ENCODE data around the gene CPNE2. TPM values are rescaled to one million over a fixed set of nuclear protein-coding genes. Genes with fewer than 3 reads are reported as not detected.

CPNE2 gene
- total RNA-seq, 1 donor from 2014 or later, result 14.2 TPM

DNA sequence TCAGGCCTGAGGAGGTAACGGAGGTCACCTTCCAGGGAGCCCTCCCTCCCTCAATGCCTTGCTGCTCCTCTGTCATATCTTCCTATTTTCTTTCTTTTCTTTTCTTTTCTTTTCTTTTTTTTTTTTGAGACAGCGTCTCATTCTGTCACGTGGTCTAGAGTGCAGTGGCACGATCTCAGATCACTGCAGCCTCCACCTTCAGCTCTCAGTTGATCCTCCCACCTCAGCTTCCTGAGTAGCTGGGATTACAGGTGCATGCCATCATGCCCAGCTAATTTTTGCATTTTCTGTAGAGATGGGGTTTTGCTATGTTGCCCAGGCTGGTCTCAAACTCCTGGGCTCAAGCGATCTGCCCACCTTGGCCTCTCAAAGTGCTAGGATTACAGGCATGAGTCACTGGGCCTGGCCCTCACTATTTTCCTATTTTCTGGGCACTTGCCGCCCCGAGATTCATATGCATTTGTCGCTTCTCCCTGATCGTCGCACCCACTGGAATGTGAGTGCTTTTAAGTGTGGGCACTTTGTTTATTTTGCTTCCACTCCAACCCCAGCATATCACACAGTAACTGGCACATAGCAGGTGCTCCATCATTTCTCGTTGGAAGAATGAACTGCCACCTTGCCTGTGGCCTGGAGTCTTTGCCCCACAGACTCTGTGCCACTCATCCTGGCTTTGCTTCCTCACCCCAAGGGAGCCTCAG lies 31.7 kb downstream of the CPNE2 start:
- ATAC-seq, result no peak

GRCh38 chr16:57125376-57125775 lies 33.0 kb downstream of the CPNE2 start:
- no peak for ATAC-seq

DNA sequence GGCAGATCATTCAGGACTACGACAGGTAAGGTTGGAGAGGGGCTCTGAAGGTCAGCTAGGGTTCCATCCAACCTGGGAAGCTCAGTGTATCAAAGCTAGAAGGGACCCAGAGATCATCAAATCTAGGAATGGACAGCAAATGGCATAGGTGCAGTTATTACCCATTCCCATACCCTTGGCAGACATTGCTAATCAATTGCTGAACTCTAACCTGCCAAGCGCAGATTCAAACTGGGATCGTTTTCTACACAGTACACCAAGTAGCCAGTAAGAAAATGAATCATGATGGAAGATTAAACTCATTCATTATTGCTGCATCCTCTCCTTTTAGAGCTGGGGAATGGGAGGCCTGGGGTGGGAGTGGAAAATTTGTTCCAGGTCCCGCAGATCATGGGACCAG lies 33.6 kb downstream of the CPNE2 start:
- no peak for ATAC-seq

DNA sequence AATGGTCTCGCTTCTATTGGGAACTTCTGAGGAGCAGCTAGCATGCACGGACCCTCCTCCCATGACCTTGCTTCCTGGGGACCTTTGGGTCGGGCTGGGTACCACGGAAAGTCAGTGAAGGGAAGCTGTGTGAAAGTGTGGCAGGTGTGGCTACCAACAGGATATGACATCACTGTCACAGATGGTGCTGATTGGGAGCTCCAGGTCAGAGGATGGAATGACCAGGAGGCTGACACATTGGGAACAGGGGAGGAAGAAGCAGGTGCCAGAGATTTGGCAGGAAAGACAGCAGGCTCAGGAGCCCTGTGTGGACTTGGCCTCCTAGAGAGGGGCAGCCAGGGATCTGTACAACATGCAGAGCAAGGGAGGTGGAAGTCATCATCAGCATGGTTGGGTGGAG lies 34.0 kb downstream of the CPNE2 start:
- no peak for ATAC-seq

GRCh38 chr16:57127037-57127763 lies 34.8 kb downstream of the CPNE2 start:
- no peak for ATAC-seq

DNA sequence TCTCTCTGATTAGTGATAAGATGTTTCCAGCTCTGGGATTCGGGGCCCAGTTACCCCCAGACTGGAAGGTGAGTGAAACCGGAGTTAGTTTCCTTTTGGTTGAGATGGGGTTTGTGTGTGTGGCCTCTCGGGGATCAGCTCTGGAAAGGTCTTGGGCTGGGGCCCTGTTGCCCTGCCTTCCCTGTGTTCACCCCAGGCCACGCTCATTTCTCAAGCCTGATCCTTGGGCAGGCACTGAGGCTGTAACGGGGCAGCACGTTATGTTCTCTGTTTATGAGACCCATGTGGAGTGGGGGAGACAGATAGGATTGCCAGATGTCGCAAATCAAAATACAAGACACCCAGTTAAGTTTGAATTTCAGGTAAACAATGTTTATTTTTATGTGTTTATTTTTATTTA lies 35.5 kb downstream of the CPNE2 start:
- no peak for ATAC-seq

GRCh38 chr16:57128771-57129389 lies 36.5 kb downstream of the CPNE2 start:
- ATAC-seq, result no peak

DNA sequence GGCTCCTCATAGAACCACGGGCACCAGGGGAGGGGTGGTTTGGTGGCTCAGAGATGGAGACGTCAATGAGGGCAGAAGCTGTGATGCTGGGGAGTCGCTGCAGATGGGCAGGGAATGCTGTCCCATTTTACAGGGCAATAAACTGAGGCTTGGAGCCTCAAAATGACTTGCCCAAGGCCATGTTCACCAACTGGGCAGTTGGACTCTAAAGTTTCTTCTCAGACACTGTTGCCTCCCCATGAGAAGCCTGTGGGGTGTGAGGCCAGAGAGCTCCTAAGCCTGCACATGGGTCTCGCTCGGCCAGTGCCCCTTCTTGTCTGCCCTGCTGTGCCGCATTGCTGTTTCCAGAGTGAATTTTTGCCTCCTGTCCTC lies 38.6 kb downstream of the CPNE2 start:
- ATAC-seq, result no peak

DNA sequence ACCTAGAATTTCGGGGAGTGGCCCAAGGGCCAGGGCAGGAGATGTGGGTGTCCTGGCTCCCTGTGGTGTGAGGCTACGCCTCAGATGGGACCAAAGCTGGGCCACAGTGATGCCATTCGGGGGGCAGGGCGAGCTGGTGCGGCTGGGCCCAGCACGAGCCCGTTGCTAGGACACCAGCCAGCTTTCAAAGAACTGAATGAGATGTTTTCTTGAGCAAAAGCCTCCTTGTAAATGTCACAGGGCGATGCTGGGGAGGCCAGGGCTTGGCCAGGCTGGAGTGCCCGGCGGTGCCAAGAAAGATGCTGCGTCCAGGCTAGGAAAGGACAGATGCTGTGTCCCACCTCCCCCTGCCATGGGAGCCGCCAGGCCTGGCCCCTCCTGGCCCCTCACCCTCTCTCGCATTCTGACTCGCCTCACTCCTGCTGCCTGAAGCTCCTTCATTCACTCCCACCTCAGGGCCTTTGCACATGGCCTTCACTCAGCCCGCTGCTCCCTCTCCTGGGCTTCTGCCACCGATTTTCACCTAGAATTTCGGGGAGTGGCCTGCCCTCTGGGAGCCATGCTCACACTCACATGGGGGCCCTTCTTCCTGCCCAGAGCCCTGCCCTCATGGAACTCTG lies 39.1 kb downstream of the CPNE2 start:
- ATAC-seq, result no peak

DNA sequence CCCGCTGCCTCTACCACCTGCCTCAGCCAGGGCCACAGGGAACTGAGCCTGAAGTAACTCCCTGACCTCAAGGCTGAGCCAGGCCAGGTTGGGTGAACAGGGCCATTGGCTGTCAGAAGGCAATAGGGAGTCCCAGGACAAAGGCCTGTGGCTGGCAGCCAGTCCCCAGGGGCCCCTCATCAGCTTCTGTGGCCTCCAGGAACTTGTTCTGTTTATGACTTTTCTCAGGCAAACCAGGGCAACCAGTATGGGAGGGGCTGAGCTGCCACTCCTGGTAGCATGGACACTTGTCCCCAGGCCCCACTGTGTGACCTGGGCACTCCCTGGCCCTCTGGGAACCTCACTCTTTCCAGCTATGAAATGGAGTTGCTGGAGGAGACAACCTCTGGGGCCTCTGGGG lies 40.1 kb downstream of the CPNE2 start:
- ATAC-seq, result peak; percentile 62

- no peak for ATAC-seq
Observed at GRCh38 chr16:57133031-57133430, 40.6 kb downstream of the CPNE2 start.

DNA sequence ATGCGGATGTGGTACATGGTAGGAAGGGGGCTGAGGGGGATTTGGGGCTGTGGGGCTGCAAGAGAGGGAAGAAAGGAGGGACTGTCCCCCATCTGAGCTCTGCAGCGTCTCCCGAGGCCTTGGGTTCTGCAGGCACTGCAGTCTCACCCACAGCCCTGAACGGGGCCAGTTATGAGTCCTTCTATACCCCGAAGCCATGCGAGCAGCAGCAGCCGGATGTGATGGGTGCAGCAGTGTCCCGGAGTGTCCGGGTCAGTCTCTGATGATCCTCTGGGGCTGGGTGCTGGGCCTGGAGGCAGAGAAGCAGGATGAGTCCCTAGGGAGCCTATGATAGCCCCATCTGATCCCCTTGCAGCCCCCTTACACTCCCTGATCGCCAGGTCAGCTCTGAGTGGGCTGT lies 41.5 kb downstream of the CPNE2 start:
- ATAC-seq, result no peak

GRCh38 chr16:57134982-57135381 lies 42.6 kb downstream of the CPNE2 start:
- peak; percentile 31 for ATAC-seq

DNA sequence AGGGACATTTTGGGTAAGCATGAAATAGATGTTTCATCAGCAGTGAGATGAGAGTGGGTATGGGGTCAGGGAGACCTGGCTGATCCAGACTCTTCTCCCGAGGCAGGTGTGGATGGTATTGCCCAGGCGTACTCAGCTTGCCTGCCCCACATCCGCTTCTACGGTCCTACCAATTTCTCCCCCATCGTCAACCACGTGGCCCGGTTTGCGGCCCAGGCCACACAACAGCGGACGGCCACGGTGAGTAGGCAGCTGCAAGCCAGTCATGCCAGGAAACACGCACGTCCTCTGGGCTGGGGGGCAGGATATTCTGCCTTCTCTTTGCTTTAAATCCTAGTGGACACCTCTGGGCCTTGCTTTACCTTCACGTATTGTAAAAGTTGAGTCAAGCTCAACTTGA lies 44.7 kb downstream of the CPNE2 start:
- ATAC-seq, result no peak

GRCh38 chr16:57137566-57138273 lies 45.3 kb downstream of the CPNE2 start:
- no peak for ATAC-seq

- ATAC-seq, result no peak
Observed at GRCh38 chr16:57138281-57138935, 46.0 kb downstream of the CPNE2 start.

GRCh38 chr16:57140931-57141668 lies 48.7 kb downstream of the CPNE2 start:
- ATAC-seq, result no peak

- ATAC-seq, result no peak
Observed at GRCh38 chr16:57141822-57142631, 49.6 kb downstream of the CPNE2 start.

DNA sequence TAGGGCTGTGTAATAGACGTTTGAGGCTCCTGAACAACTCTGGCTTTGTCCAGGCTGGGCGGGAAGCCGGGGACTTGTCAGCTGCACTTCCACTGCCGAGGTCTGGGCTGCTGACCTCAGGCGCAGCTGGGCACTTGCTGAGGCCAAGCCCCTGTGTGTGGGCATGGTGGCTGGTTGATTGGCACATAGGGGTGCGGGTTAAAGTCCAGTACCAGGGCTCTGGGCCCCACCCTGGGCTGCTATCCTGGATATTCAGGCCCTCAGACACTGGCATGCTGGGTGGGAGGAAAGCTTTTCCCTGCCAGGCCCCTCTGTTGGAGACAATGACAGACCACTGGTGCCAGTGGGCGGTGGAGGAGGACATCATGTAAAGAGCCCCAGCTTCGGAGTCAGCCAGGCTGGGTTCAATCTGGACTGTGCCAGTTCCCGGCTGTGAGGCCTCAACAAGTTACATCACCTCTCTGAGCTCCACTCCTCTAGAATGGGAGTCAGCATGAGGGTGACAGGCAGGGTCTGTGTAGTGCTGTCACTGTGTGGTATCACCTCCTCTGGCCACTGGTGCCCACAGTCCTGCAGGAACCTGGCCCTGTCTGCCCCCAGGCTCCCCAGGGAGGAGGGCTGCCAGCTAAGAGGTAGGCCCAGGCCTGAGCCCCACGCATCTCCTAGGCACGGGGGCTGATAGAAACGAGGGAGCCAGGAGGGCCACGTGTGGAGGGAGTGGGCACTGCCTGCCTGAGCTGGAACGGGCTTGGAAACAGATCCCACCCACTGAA lies 51.0 kb downstream of the CPNE2 start:
- ATAC-seq, result no peak

DNA sequence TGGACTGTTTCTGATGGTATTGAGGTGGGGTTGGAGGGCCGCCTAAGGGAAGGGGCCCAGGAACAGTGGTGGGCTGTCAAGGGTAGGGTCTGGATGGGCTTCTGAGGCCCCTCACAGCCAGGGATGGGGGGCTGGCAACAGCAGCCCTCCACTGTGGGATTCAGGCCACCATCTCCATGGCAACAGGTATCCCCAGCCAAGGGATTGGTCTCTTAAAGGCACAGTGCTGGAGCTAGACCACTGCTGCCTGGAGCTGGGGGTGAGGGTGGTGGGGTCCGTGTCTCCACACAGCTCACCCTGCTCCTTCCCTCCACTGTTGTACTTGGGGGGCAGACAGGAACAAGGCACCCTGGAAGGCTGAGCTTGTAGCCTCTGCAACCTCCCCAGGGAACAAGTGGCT lies 51.6 kb downstream of the CPNE2 start:
- no peak for ATAC-seq
